Heart left ventricle (tissue), 16 donors: ENCODE measurements around the gene CAST. TPM values are rescaled to one million over a fixed set of nuclear protein-coding genes. Genes with fewer than 3 reads are reported as not detected.
A peak's percentile ranks its signal among the peaks of the same experiment; 100 is the strongest.

ENCODE experiments used
- ATAC-seq, 4 donors: fragments of 200-7000 bp; cut with Tn5 transposase; one replicate each; pipeline ENCODE4 v1.9.1; 2020 to 2022; ENCODE audit warnings: moderate library complexity in 4 of 4, mild to moderate bottlenecking in 3 of 4, moderate number of reproducible peaks in 1 of 4
- DNase-seq, 5 donors: peaks; one replicate each; pipeline ENCODE4 v3.0.0-alpha.2; 2020
- H3K27ac ChIP-seq, 12 donors: fragments of 200-600 bp; sonication (generic) in 4 of 12; one replicate each; pipeline versions ENCODE4 v1.5.0 to v1.8.0; 2016 to 2022; ENCODE audit warnings: mild to moderate bottlenecking in 2 of 12
- H3K27me3 ChIP-seq, 9 donors: fragments of 200-600 bp; sonication (generic) in 2 of 9; one replicate each; pipeline versions ENCODE4 v1.5.1 to v1.8.0; 2016 to 2022; ENCODE audit warnings: mild to moderate bottlenecking in 3 of 9
- H3K36me3 ChIP-seq, 9 donors: fragments of 200-600 bp; sonication (generic) in 2 of 9; one replicate each; pipeline versions ENCODE4 v1.5.0 to v1.8.0; 2018 to 2022; ENCODE audit warnings: mild to moderate bottlenecking in 2 of 9
- H3K4me1 ChIP-seq, 12 donors: fragments of 200-600 bp; sonication (generic) in 4 of 12; one replicate each; pipeline versions ENCODE4 v1.5.0 to v1.8.0; 2016 to 2022; ENCODE audit warnings: mild to moderate bottlenecking in 3 of 12
- H3K4me3 ChIP-seq, 12 donors: fragments of 200-600 bp; sonication (generic) in 4 of 12; one replicate each; pipeline versions ENCODE4 v1.5.0 to v1.8.0; 2017 to 2022; ENCODE audit warnings: mild to moderate bottlenecking in 9 of 12, moderate library complexity in 4 of 12
- H3K9me3 ChIP-seq, 12 donors: fragments of 200-600 bp; sonication (generic) in 4 of 12; one replicate each; pipeline versions ENCODE4 v1.5.0 to v1.8.0; 2016 to 2022; ENCODE audit warnings: mild to moderate bottlenecking in 1 of 12
- POLR2A ChIP-seq, 2 donors: fragments of 450-650 bp; IDR thresholded peaks; one replicate each; pipeline ENCODE4 v1.6.1; 2017; ENCODE audit warnings: antibody characterized with exemption in 2 of 2, mild to moderate bottlenecking in 2 of 2, moderate library complexity in 2 of 2
- WGBS, 4 donors: extraction: QIAGEN DNeasy Blood & Tissue Kit in 2 of 4; methylation state at CpG; one replicate each; pipeline versions ENCODE4 v1.1.5 to v1.1.7; 2013 to 2018; 5-methylcytosine and 5-hydroxymethylcytosine counted together
- intact Hi-C, 10 donors: fragments of 100-400 bp; cut with DNase I; formaldehyde crosslinking; loops; one replicate each; pipeline versions ENCODE4 v1.11.1 to v1.14.2; 2022
- polyA plus RNA-seq, 2 donors: library from polyadenylated mRNA; stranded (reverse); fragments of 200-250 nt; gene quantifications; one replicate each; pipeline ENCODE4 v1.2.3, GENCODE V29; 2013
- total RNA-seq, 9 donors: library from RNA; depleted of rRNA in 2 of 9; stranded (reverse); fragments of >200 nt in 2 of 9; fragmentation: NEBNext Ultra II Directional in 3 of 9; extraction: Animal tissue kit (Norgen Biotek cat#: 25700) in 3 of 9; gene quantifications; one replicate each; pipeline versions ENCODE4 v1.1.0 to v1.2.4, GENCODE V29; 2016 to 2023
- TF ChIP-seq, protein P1 (sequence below), 12 donors: fragments of 200-600 bp; sonication (generic) in 4 of 12; IDR thresholded peaks; one replicate each; pipeline versions ENCODE4 v1.5.0 to v1.8.0; 2018 to 2022; ENCODE audit warnings: antibody characterized with exemption in 12 of 12, mild to moderate bottlenecking in 5 of 12
- donor health status: ischemic (EF 13 %, LVEDD 7.1; RV severe dilation, severe dysfunction).
- donor health status: healthy with polysubstance abuse.
- donor health status: DM: no; HTN: yes; CAD: no.
- donor health status: DM: no; HTN: no; CAD: no.
- donor health status: ischemic (EF 25% LVEDD 6.9; RV normal size, moderate dysfunction).
- donor health status: ischemic (EF 25% LVEDD 5.7; RV mildly dilated, moderate dysfunction).
- donor health status: healthy.
- donor health status: DM: yes; HTN: yes; CAD: no.
- donor health status: ischemic (EF 35%, LVEDD 5.7; RV mildly dilated, moderate dysfunction).
- donor health status: nonischemic (EF 11% LVEDD 7.7; RV severe dilation, severe dysfunction).
- donor health status: DM: yes; HTN: yes; CAD: no.
- donor health status: PGD.
- donor health status: ischemic (EF 29% LVEDD 5.4; RV normal size, mild dysfunction).
- donor health status: nonischemic (EF 23%, LVEDD 6.1; RV moderate dilation, normal function).

CAST gene
- total and polyA plus RNA-seq, 11 donors, result 179 to 748 (median 536) TPM

GRCh38 chr5:96772542-96772941, 110.4 kb downstream of the CAST start:
- no peaks in the 10 kb centered on the region for H3K27me3 ChIP-seq
- no peaks in the 10 kb centered on the region for H3K9me3 ChIP-seq
- peak overlapping the region in 1 of 12 donors; percentile 69 for H3K27ac ChIP-seq
- TF ChIP-seq, protein P1, sequence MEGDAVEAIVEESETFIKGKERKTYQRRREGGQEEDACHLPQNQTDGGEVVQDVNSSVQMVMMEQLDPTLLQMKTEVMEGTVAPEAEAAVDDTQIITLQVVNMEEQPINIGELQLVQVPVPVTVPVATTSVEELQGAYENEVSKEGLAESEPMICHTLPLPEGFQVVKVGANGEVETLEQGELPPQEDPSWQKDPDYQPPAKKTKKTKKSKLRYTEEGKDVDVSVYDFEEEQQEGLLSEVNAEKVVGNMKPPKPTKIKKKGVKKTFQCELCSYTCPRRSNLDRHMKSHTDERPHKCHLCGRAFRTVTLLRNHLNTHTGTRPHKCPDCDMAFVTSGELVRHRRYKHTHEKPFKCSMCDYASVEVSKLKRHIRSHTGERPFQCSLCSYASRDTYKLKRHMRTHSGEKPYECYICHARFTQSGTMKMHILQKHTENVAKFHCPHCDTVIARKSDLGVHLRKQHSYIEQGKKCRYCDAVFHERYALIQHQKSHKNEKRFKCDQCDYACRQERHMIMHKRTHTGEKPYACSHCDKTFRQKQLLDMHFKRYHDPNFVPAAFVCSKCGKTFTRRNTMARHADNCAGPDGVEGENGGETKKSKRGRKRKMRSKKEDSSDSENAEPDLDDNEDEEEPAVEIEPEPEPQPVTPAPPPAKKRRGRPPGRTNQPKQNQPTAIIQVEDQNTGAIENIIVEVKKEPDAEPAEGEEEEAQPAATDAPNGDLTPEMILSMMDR (IDR thresholded peaks at IDR 0.05), result no peak
- TF ChIP-seq POLR2A (IDR thresholded peaks at IDR 0.05), result no peak
- H3K36me3 ChIP-seq, result peaks cover 5 to 100% (median 99%) of the 10 kb centered on the region in 9 donors
- ATAC-seq, result no peak
- DNase-seq, result no peak
- intact Hi-C loops, result loop anchor here in 1 of 10 donors (10.0 kb wide), 1 partner anchor 232 kb away; no protein-coding TSS in a partner anchor
- H3K4me3 ChIP-seq, result no peak overlapping the region
- H3K4me1 ChIP-seq, result peaks cover 0 to 16% (median 0%) of the 10 kb centered on the region in 12 donors

GRCh38 chr5:96775050-96775449, 112.9 kb downstream of the CAST start:
- peaks cover 4 to 100% (median 99%) of the 10 kb centered on the region in 9 donors for H3K36me3 ChIP-seq
- intact Hi-C loops, result loop anchor here in 1 of 10 donors (10.0 kb wide), 1 partner anchor 230 kb away; no protein-coding TSS in a partner anchor
- no peak for ATAC-seq

DNA sequence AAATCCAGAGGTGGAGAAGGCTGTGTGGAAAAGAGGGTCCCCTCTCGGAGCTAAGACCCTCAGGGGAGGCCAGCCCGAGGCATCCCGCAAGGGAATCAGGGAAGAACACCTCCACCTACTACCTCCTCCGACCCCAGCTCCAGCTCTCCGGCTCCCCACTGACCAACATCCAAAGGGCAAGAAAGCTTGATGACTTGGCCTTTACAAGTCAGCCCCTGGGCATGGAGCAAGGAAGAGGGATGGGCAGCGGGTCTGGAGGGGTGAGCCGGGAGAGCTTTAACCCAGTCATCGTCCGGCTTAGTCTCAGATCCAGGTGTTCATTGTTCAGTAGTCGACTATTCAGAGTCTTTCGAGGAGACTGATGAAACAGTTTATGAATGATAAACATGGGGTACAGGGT, 113.5 kb downstream of the CAST start:
- WGBS, 4 donors, result 95 to 100% (median 98%) methylated on average over 11 of the region's 11 CpGs
- intact Hi-C loops, result loop anchor here in 1 of 10 donors (10.0 kb wide), 1 partner anchor 229 kb away; no protein-coding TSS in a partner anchor
- Histone ChIP-seq H3K36me3 (peaks cover 0 to 100% (median 99%) of the 10 kb centered on the region in 9 donors), H3K27me3 (no peaks in the 10 kb centered on the region), H3K27ac (peak overlapping the region in 1 of 12 donors; percentile 59), H3K4me3 (no peak overlapping the region), H3K4me1 (peaks cover 0 to 34% (median 7%) of the 10 kb centered on the region in 12 donors), H3K9me3 (no peaks in the 10 kb centered on the region)
- DNase-seq (no peak), ATAC-seq (peak in 2 of 4 donors; percentile 16 to 33)
- TF ChIP-seq, protein P1 (IDR thresholded peaks at IDR 0.05), result no peak

More at GRCh38 chr5:96775050-96775449, 112.9 kb downstream of the CAST start:
- H3K4me3 ChIP-seq, result no peak overlapping the region
- no peaks in the 10 kb centered on the region for H3K9me3 ChIP-seq
- 77 to 96% (median 93%) methylated on average over 2 of the region's 2 CpGs for WGBS, 4 donors
- no peak for DNase-seq
- no peaks in the 10 kb centered on the region for H3K27me3 ChIP-seq
- TF ChIP-seq, protein P1 (IDR thresholded peaks at IDR 0.05), result no peak
- TF ChIP-seq POLR2A (IDR thresholded peaks at IDR 0.05), result no peak
- peak overlapping the region in 1 of 12 donors; percentile 59 for H3K27ac ChIP-seq
- H3K4me1 ChIP-seq, result peaks cover 0 to 28% (median 3%) of the 10 kb centered on the region in 12 donors

- peak overlapping the region in 2 of 12 donors; percentile 37 to 59 for H3K27ac ChIP-seq
These were observed 114.4 kb downstream of the CAST start for GRCh38 chr5:96776621-96777020.

More at GRCh38 chr5:96776621-96777020, 114.4 kb downstream of the CAST start:
- Histone ChIP-seq H3K4me3 (no peak overlapping the region), H3K4me1 (peaks cover 0 to 36% (median 15%) of the 10 kb centered on the region in 12 donors), H3K27me3 (no peaks in the 10 kb centered on the region), H3K36me3 (peaks cover 0 to 100% (median 99%) of the 10 kb centered on the region in 9 donors), H3K9me3 (no peaks in the 10 kb centered on the region)
- TF ChIP-seq POLR2A (IDR thresholded peaks at IDR 0.05), result no peak
- TF ChIP-seq, protein P1 (IDR thresholded peaks at IDR 0.05), result no peak
- no peak for DNase-seq
- 47 to 69% (median 65%) methylated on average over 2 of the region's 2 CpGs for WGBS, 4 donors
- no peak for ATAC-seq
- intact Hi-C loops, result loop anchor here in 1 of 10 donors (10.0 kb wide), 1 partner anchor 228 kb away; no protein-coding TSS in a partner anchor
